Cerebellar nuclear complex (tissue), 1 donor: ENCODE results near the gene DPP9.
A peak's percentile ranks its signal among the peaks of the same experiment; 100 is the strongest.
"Not testable (repeated sequence)": the region's sequence is repeated elsewhere in the genome, so short reads cannot be mapped to it uniquely, and the experiment has no call there.

Source experiments
- DNase-seq, 2 experiments: peaks; one replicate each; lab custom pipeline; 2025; lab: John Stamatoyannopoulos, UW

The DPP9 gene

DNA sequence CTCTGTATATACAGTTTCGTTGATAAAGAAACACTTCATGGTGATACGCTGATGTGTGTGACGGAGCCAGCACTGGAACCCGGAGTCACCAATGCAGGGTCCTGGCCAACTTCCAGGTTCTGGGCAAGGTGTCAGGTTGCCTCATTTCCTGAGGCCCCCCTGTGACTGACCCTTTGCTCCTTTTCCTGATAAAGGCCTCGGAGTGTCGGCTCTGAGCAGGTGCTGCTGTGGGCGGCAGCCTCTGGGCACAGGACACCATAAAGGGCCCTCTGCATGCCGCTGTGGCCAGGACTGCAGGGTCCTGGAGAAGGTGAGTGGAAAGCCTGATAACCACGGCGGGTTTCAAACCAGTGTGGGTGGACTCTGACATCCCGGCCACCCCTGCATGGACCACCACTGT, 36.2 kb downstream of the DPP9 start:
- no peak for DNase-seq

DNA sequence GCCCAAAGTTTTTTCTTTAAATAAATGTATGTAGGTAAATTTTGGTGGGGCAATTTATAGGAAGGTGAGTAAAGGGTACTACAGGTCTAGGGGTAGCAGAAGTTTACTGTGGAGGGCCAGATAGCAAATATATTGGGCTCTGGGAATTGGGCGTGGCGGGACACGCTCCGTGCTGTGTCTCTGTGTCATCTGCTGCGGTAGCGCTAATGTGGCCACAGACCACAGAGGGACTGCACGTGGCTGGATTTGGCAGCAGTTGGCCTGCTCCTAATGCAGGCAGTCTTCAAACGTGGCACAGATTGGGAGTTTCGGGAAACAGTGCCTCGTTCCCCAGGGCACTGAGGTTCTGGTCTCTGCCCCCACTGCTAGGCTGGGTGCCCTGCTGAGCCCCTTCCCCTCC, 36.9 kb downstream of the DPP9 start:
- DNase-seq, result no peak

DNA sequence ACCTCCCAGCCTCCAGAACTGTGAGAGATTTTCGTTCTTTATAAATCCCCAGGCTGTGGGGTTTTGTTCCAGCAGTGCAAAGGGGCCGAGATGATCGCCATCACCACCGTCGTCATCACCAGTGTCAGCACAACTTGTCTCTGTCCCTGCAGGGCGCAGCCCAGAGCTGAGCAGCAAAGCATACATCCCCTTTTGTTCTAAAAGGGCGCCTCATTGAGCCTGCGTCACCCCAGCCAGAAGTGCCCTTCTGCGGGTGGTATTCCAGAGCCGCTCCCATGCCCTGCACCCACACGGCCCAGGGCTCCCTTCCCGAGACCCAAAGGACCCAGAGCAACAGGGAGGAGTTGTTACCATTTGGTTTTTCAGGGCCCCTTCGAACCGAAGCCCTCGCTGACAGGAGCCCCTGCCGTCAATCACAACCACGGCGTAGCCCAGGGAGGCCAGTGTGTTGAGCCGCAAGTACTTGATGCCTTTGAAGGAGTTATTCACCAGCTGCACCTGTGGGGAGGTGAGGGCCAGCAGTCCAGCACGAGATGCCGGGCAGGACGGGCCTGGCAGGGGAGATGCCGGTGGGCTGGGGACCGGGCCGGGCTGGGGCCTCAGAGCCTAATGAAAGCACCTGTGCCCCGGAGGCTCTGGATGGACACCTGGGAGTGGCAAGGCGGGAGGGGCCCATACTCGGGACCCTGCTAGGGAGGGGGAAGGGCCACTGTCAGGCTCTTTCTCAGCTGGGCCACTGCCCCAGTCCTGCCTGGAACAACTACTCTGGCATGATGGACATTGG, 39.1 kb downstream of the DPP9 start:
- DNase-seq, result no peak

DNA sequence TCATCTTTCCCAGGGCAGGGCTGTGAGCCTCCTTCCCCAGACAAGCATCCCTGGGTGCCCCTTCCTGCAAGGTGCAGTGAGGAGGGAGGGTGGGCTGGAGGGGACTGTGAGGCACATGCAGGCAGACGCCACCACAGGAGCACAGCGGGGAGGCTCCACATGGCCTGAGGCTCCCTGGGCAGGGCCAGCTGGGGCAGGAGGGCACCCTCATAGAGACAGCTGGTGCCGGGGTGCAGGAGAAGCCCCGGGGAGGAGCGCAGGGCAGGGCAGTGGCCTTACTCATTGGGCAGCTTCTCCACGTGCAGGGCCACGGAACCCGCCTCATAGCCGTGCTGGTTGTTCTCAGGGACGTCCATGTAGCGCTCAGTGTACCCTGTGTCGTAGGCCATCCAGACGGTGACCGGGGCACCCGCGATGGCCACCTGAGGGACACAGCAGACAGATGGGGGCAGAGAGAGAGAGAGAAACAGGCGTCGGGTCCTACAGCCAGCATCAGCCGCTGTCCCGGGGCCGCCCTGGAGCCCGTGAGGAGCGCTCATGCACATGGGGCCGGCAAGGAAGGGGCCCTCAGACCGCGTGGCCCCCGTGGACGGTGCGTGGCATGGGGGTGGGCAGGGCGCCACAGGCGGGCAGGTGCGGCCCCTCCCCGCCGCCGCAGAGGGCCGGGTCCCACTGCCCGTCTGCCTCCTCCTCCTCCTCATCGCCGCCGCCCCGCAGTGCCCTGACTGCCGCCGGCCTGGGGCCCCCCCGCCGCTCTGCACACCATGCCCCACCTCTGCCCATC, 41.0 kb downstream of the DPP9 start:
- DNase-seq, result no peak

DNA sequence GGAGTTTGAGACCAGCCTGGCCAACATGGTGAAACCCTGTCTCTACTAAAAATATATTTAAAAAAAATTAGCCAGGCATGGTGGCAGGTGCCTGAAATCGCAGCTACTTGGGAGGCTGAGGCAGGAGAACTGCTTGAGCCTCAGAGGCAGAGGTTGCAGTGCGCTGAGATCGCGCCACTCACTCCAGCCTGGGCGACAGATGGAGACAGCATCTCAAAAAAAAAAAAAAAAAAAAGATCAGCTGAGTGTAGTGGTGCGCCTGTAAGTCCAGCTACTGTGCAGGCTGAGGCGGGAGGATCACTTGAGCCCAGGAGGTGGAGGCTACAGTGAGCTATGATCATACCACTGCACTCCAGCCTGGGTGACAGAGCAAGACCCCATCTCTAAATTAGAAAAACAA, 43.6 kb downstream of the DPP9 start:
- not testable (repeated sequence) for DNase-seq

GRCh38 chr19:4678881-4679790, 44.5 kb downstream of the DPP9 start:
- DNase-seq, result no peak

GRCh38 chr19:4676955-4677731, 46.5 kb downstream of the DPP9 start:
- peak in 1 of 2 experiments; percentile 51 for DNase-seq

DNA sequence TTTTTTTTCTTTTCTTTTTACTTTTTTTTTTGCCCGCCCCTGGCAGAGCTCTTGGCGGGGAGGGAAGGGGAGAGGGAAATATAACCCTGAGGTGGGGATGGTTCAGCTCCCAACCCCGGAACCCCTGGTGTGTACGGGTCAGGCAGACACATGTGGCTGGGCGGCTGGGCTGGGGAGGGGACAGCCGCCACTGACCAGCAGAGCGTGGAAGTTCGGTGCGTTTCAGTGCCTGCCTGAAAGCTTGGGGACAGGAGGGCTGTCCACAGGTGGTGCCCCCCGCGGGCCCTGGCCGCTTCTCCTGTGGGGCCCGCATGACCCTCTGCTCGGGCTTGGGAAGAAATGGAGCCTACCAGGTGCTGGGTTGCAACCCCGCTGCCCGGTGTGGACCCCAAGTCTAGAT, 48.3 kb downstream of the DPP9 start:
- DNase-seq, result no peak

DNA sequence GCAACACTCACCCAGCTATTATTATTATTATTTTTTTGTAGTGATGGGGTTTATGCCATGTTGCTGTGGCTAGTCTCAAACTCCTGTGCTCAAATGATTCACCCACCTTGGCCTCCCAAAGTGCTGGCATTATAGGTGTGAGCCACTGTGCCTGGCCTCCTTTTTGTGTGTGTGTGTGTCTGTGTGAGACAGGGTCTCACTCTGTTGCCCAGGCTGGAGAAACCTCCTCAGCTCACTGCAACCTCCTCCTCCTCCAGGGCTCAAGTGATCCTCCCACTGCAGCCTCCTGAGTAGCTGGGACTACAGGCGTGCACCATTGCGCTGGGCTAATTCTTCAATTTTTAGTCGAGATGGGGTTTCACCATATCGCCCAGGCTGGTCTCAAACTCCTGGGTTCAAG, 49.9 kb downstream of the DPP9 start:
- DNase-seq, result no peak

GRCh38 chr19:4673216-4673615, 50.4 kb downstream of the DPP9 start:
- no peak for DNase-seq

- no peak for DNase-seq
Observed at GRCh38 chr19:4671185-4671851, 52.3 kb downstream of the DPP9 start.

- peak in 1 of 2 experiments; percentile 50 for DNase-seq
Observed at GRCh38 chr19:4669723-4670480, 53.7 kb downstream of the DPP9 start, which contains the start of gene MYDGF. Gene MYDGF (minus strand): TSS chr19:4670342. CDS start chr19:4670334, 8 bp downstream.

- DNase-seq, result no peak
Observed at GRCh38 chr19:4664642-4665041, 59.0 kb downstream of the DPP9 start.

- DNase-seq, result no peak
Observed at GRCh38 chr19:4662812-4663211, 60.8 kb downstream of the DPP9 start.

GRCh38 chr19:4662020-4662695, 61.5 kb downstream of the DPP9 start:
- DNase-seq, result no peak

DNA sequence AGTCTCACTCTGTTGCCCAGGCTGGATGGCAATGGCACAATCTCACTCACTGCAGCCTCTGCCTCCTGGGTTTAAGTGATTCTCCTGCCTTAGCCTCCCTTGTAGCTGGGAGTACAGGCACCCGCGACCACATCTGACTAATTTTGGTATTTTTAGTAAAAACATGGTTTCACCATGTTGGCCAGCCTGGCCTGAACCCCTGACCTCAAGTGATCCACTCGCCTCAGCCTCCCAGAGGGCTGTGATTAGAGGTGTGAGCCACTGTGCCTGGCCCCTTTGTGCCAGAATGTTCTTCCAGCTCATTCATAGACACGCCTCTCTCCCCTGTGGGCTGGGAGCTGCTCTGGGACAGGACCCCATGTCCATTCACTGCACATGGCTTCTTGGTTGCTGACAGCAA, 62.6 kb downstream of the DPP9 start:
- DNase-seq, result no peak

DNA sequence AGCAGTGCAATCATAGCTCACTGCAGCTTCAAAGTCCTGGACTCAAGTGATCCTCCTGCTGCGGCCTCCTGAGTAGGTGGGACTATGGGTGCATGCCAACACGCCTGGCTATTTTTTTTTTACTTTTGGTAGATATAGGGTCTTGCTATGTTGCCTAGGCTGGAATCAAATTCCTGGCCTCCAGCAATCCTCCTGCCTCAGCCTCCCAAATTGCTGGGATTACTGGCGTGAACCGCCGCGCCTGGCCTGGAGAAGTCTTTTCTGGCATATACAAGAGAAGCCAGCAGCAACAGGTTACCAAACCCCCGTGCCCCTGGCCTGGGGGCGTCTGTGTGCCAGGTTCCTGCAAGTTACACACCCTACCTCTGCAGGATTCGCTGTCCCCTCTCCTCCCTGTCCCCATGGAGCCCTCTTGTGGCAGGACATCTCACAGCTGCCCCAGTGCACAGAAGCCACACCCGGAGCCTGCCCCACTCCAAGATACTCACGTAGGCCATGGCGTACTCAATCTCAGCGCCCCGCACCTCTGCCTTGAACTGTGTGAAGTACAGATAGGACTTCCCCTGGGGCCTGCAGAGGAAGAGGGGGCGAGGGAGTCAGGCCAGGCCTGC, 63.4 kb downstream of the DPP9 start:
- no peak for DNase-seq

GRCh38 chr19:4657835-4658234, 65.8 kb downstream of the DPP9 start:
- DNase-seq, result no peak

GRCh38 chr19:4657262-4657661, 66.4 kb downstream of the DPP9 start:
- no peak for DNase-seq
